ENCODE results near the gene ATOSA. TPM values are rescaled to one million over a fixed set of nuclear protein-coding genes. Genes with fewer than 3 reads are reported as not detected.

Gene ATOSA
- polyA plus RNA-seq, 1 donor = 38.1 TPM

- no CpG with 5 or more reads among the region's 5 CpGs for WGBS (ENCODE audit: insufficient coverage, low lambda C conversion rate)
- no peak for DNase-seq
- Histone ChIP-seq H3K4me3 (ENCODE audit: low read length) (no peak overlapping the region), H3K27ac (ENCODE audit: low read length) (peak overlapping the region; percentile 16), H3K36me3 (ENCODE audit: control insufficient read depth, insufficient read depth, low read length) (peaks cover 14% of the 10 kb centered on the region), H3K9me3 (ENCODE audit: control insufficient read depth, low read depth, low read length) (no peaks in the 10 kb centered on the region), H3K4me1 (ENCODE audit: control insufficient read depth, insufficient read depth, low read length) (peaks cover 8% of the 10 kb centered on the region), H3K27me3 (ENCODE audit: control insufficient read depth, insufficient read depth, low read length) (no peaks in the 10 kb centered on the region)
Measured at GRCh38 chr15:52653431-52653964, 25.7 kb downstream of the ATOSA start.

GRCh38 chr15:52652984-52653383 lies 26.2 kb downstream of the ATOSA start:
- 18% methylated on average over 4 of the region's 5 CpGs for WGBS (ENCODE audit: insufficient coverage, low lambda C conversion rate)
- H3K4me1 ChIP-seq (ENCODE audit: control insufficient read depth, insufficient read depth, low read length) = peaks cover 8% of the 10 kb centered on the region
- peak; percentile 7 to 41 for DNase-seq
- peaks cover 10% of the 10 kb centered on the region for H3K36me3 ChIP-seq (ENCODE audit: control insufficient read depth, insufficient read depth, low read length)
- no peaks in the 10 kb centered on the region for H3K9me3 ChIP-seq (ENCODE audit: control insufficient read depth, low read depth, low read length)
- no peak overlapping the region for H3K4me3 ChIP-seq (ENCODE audit: low read length)
- H3K27ac ChIP-seq (ENCODE audit: low read length) = peak overlapping the region; percentile 16
- H3K27me3 ChIP-seq (ENCODE audit: control insufficient read depth, insufficient read depth, low read length) = no peaks in the 10 kb centered on the region

DNA sequence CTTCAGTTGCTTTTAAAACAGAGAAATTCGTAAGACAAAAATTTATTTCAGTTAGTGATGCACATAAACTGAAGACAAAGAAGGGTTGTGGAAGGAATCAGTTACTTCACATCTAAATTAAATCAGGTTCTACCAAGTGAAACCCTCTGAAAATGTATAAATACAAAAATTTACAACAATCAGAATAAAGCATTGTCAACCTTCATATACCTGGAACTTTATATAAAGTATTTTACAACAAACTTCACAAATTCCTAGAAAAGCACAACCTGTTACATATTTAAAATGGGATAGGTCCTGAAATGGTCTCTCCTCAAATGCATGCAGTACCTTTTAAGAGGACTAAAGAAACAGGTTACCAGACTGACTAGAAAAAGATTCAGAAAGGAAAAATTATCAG lies 26.9 kb downstream of the ATOSA start:
- peaks cover 10% of the 10 kb centered on the region for H3K36me3 ChIP-seq (ENCODE audit: control insufficient read depth, insufficient read depth, low read length)
- no peaks in the 10 kb centered on the region for H3K27me3 ChIP-seq (ENCODE audit: control insufficient read depth, insufficient read depth, low read length)
- H3K4me1 ChIP-seq (ENCODE audit: control insufficient read depth, insufficient read depth, low read length) = peaks cover 8% of the 10 kb centered on the region
- no peak overlapping the region for H3K4me3 ChIP-seq (ENCODE audit: low read length)
- no peaks in the 10 kb centered on the region for H3K9me3 ChIP-seq (ENCODE audit: control insufficient read depth, low read depth, low read length)
- WGBS (ENCODE audit: insufficient coverage, low lambda C conversion rate) = 50% methylated on average over 1 of the region's 1 CpG
- DNase-seq = no peak
- peak overlapping the region; percentile 39 for H3K27ac ChIP-seq (ENCODE audit: low read length)

GRCh38 chr15:52651868-52652267 lies 27.3 kb downstream of the ATOSA start:
- WGBS (ENCODE audit: insufficient coverage, low lambda C conversion rate) = 10% methylated on average over 1 of the region's 8 CpGs
- Histone ChIP-seq H3K4me1 (ENCODE audit: control insufficient read depth, insufficient read depth, low read length) (peaks cover 8% of the 10 kb centered on the region), H3K27me3 (ENCODE audit: control insufficient read depth, insufficient read depth, low read length) (no peaks in the 10 kb centered on the region), H3K9me3 (ENCODE audit: control insufficient read depth, low read depth, low read length) (no peaks in the 10 kb centered on the region), H3K36me3 (ENCODE audit: control insufficient read depth, insufficient read depth, low read length) (peaks cover 10% of the 10 kb centered on the region), H3K4me3 (ENCODE audit: low read length) (peak overlapping the region; percentile 29), H3K27ac (ENCODE audit: low read length) (peak overlapping the region; percentile 39)
- DNase-seq = peak; percentile 76 to 86

DNA sequence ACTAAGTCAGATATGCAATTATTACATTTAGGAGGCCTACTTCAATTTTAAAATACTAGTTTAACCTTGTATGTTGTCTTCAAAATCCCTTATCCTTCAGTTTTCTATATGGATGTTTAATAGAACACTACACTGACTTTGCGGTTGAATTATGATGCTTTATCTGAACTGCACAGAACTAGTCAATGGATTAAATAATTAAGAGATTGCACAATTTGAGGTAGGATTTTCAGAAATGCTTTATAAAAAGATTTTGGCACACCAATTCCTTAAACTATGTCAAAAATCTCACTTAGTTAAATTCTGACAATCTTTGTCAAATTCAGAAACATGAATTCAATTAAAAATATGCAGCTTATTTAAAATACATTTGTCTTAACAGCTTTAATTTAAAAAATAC lies 28.1 kb downstream of the ATOSA start:
- WGBS (ENCODE audit: insufficient coverage, low lambda C conversion rate) = no CpG with 5 or more reads among the region's 1 CpG
- H3K27me3 ChIP-seq (ENCODE audit: control insufficient read depth, insufficient read depth, low read length) = no peaks in the 10 kb centered on the region
- peaks cover 13% of the 10 kb centered on the region for H3K36me3 ChIP-seq (ENCODE audit: control insufficient read depth, insufficient read depth, low read length)
- peak overlapping the region; percentile 39 for H3K27ac ChIP-seq (ENCODE audit: low read length)
- peaks cover 8% of the 10 kb centered on the region for H3K4me1 ChIP-seq (ENCODE audit: control insufficient read depth, insufficient read depth, low read length)
- H3K9me3 ChIP-seq (ENCODE audit: control insufficient read depth, low read depth, low read length) = no peaks in the 10 kb centered on the region
- no peak for DNase-seq
- peak overlapping the region; percentile 29 for H3K4me3 ChIP-seq (ENCODE audit: low read length)

DNA sequence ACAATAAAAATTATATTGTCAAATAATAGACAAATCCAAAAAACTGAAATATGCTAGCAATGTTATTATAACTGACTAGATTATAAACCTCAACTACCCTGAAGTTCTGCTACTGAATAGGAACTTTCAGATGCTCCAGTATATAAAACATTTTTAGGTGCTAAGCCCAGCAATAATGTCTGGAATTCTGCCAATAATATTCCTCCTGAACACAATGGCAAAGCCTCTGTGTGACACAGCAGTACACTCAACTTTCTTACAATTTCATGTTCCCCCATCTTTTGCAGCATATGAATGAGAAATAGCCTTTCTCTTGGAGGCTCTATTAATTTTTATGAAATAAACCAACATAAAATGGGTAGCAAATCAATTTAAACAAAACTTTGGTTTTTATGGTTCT lies 29.5 kb downstream of the ATOSA start:
- Histone ChIP-seq H3K27ac (ENCODE audit: low read length) (no peak overlapping the region), H3K27me3 (ENCODE audit: control insufficient read depth, insufficient read depth, low read length) (no peaks in the 10 kb centered on the region), H3K4me1 (ENCODE audit: control insufficient read depth, insufficient read depth, low read length) (peaks cover 8% of the 10 kb centered on the region), H3K36me3 (ENCODE audit: control insufficient read depth, insufficient read depth, low read length) (peaks cover 11% of the 10 kb centered on the region), H3K4me3 (ENCODE audit: low read length) (no peak overlapping the region), H3K9me3 (ENCODE audit: control insufficient read depth, low read depth, low read length) (no peaks in the 10 kb centered on the region)
- DNase-seq = no peak

- no peak for DNase-seq
- H3K27me3 ChIP-seq (ENCODE audit: control insufficient read depth, insufficient read depth, low read length) = no peaks in the 10 kb centered on the region
- H3K9me3 ChIP-seq (ENCODE audit: control insufficient read depth, low read depth, low read length) = no peaks in the 10 kb centered on the region
- peaks cover 14% of the 10 kb centered on the region for H3K36me3 ChIP-seq (ENCODE audit: control insufficient read depth, insufficient read depth, low read length)
- no peak overlapping the region for H3K4me3 ChIP-seq (ENCODE audit: low read length)
- H3K27ac ChIP-seq (ENCODE audit: low read length) = no peak overlapping the region
- WGBS (ENCODE audit: insufficient coverage, low lambda C conversion rate) = no CpG with 5 or more reads among the region's 2 CpGs
- H3K4me1 ChIP-seq (ENCODE audit: control insufficient read depth, insufficient read depth, low read length) = no peaks in the 10 kb centered on the region
Measured at GRCh38 chr15:52645916-52646315, 33.3 kb downstream of the ATOSA start.

- no peak overlapping the region for H3K4me3 ChIP-seq (ENCODE audit: low read length)
- DNase-seq = no peak
- no peak overlapping the region for H3K27ac ChIP-seq (ENCODE audit: low read length)
- H3K36me3 ChIP-seq (ENCODE audit: control insufficient read depth, insufficient read depth, low read length) = peaks cover 14% of the 10 kb centered on the region
- no peaks in the 10 kb centered on the region for H3K9me3 ChIP-seq (ENCODE audit: control insufficient read depth, low read depth, low read length)
- 93% methylated on average over 3 of the region's 5 CpGs for WGBS (ENCODE audit: insufficient coverage, low lambda C conversion rate)
- no peaks in the 10 kb centered on the region for H3K27me3 ChIP-seq (ENCODE audit: control insufficient read depth, insufficient read depth, low read length)
- H3K4me1 ChIP-seq (ENCODE audit: control insufficient read depth, insufficient read depth, low read length) = no peaks in the 10 kb centered on the region
Measured at GRCh38 chr15:52642386-52643361, 36.5 kb downstream of the ATOSA start.

DNA sequence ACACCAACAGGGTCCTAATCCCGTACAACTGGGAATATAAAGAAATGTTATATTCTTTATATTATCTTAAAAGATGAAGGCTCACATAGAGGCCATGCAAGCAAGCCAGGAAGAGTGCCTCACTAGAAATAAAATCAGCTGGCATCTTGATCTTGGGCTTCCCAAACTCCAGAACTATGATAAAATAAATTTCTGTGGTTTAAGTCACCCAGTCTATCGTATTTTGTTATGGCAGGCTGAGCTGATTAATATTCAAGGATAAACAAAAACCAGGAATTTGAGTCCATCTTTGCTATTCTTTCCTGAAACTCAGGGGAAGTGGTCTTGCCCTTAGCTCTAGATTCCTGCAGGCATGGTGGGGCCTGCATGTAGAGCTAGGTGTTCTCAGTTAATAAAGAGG lies 42.7 kb downstream of the ATOSA start:
- Histone ChIP-seq H3K4me1 (ENCODE audit: control insufficient read depth, insufficient read depth, low read length) (no peaks in the 10 kb centered on the region), H3K27me3 (ENCODE audit: control insufficient read depth, insufficient read depth, low read length) (no peaks in the 10 kb centered on the region), H3K36me3 (ENCODE audit: control insufficient read depth, insufficient read depth, low read length) (peaks cover 28% of the 10 kb centered on the region), H3K27ac (ENCODE audit: low read length) (no peak overlapping the region), H3K4me3 (ENCODE audit: low read length) (no peak overlapping the region), H3K9me3 (ENCODE audit: control insufficient read depth, low read depth, low read length) (no peaks in the 10 kb centered on the region)
- no CpG with 5 or more reads among the region's 2 CpGs for WGBS (ENCODE audit: insufficient coverage, low lambda C conversion rate)
- no peak for DNase-seq

- Histone ChIP-seq H3K27me3 (ENCODE audit: control insufficient read depth, insufficient read depth, low read length) (no peaks in the 10 kb centered on the region), H3K36me3 (ENCODE audit: control insufficient read depth, insufficient read depth, low read length) (peaks cover 25% of the 10 kb centered on the region), H3K4me3 (ENCODE audit: low read length) (no peak overlapping the region), H3K4me1 (ENCODE audit: control insufficient read depth, insufficient read depth, low read length) (no peaks in the 10 kb centered on the region), H3K27ac (ENCODE audit: low read length) (no peak overlapping the region), H3K9me3 (ENCODE audit: control insufficient read depth, low read depth, low read length) (no peaks in the 10 kb centered on the region)
- no peak for DNase-seq
- 100% methylated on average over 1 of the region's 1 CpG for WGBS (ENCODE audit: insufficient coverage, low lambda C conversion rate)
Measured at GRCh38 chr15:52635908-52636307, 43.3 kb downstream of the ATOSA start.

Data from large intestine (tissue), 3 donors.